Islet of Langerhans (tissue), 1 donor: Measurements from ENCODE around the gene PRRC2C.

Source experiments
- FAIRE-seq: peaks from one replicate; lab custom pipeline; 2011; peaks lifted over from hg19 to GRCh38; lab: Jason Lieb, UNC

Gene PRRC2C

GRCh38 chr1:171637928-171638576 is 152.7 kb downstream of the PRRC2C start:
- no peak for FAIRE-seq

DNA sequence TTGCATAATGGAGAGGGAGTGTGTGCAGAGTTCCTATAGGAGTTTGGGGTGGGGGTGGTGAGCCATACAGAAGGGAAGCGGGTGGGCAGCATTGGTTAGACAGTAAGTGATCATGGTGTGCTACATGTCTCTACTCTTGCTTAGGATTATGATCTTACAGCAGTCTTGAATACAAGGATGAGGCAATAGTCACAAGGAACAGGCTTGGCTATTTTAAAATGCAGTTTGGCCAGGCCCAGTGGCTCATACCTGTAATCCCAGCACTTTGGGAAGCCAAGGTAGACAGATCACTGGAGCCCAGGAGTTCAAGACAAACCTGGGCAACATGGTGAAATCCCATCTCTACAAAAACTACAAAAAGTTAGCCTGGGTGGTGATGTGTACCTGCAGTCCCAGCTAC is 154.9 kb downstream of the PRRC2C start:
- FAIRE-seq, result no peak

DNA sequence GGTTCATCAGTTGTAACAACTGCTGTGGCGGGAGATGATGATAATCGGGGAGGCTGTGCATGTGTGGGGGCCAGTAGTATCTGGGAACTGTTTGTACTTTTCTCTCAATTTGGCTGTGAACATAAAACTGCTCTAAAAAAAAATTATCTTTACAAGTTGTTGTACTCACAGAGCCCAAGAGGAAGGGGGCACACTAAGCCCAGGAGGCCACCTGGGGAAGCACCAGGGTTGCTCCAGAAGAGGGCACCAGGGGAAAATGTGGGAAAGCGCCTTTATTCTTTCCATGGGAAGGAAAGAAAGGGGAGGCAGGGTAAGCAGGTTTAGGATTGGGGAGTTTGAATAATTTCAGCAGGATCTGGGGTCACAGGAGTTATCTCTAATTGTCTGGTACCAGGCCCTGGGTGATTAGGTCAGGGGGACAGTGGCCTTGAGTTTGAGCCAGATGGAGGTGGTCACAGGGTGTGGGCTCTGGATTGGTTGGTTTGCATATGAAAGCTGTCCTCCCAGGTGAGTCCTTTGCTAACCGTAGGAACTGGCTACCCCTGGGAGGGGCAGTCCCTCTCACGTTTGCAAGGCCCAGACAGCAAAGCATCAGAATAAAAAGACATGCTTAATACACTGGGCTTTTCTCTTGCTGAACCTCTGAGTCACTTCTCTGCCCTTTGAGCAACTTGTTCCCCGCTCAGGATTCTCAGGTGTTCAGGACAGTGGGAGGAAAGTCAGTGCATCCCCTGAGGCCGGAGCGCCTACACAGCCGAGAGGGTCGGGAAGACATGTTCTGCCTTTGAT is 155.9 kb downstream of the PRRC2C start:
- FAIRE-seq, result no peak

DNA sequence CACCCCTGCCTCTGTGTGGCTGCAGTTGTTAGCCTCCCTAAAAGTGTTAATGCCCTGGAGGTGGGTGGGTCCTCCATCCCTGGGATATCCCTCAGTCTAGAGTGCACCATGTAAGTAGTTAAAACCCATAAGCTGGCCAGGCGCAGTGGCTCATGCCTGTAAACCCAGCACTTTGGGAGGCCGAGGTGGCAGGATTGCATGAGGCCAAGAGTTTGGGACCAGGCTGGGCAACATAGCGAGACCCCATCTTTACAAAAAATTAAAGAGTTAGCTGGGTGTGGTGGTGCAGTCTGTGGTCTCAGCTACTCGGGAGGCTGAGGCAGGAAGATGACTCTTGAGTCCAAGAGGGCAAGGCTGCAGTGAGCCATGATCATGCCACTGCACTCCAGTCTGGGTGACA is 156.9 kb downstream of the PRRC2C start:
- FAIRE-seq, result no peak
